B cell (primary cell): Measurements from ENCODE around the gene FAM83B. TPM values are rescaled to one million over a fixed set of nuclear protein-coding genes. Genes with fewer than 3 reads are reported as not detected.

ENCODE experiments used
- ATAC-seq: fragments of 200-7000 bp; cut with Tn5 transposase; one replicate; pipeline ENCODE4 v1.10.0; 2021; ENCODE audit warnings: low read depth, mild to moderate bottlenecking, moderate number of reproducible peaks, moderate library complexity
- CTCF ChIA-PET: fragments of 350-600 bp; sonication (Branson Sonifier 250); formaldehyde crosslinking; loops from one replicate; lab custom pipeline; 2021; ENCODE audit warnings: antibody characterized with exemption, inconsistent platforms; lab: Charles Lee
- POLR2A ChIA-PET: fragments of 350-600 bp; sonication (Branson Sonifier 250); formaldehyde crosslinking; loops from one replicate; lab custom pipeline; 2021; ENCODE audit warnings: antibody characterized with exemption; lab: Charles Lee
- DNase-seq: peaks from one replicate; pipeline ENCODE4 v3.0.0; 2013
- H2AFZ ChIP-seq: 2 replicates; pipeline ENCODE4 v1.6.1; 2012; ENCODE audit warnings: mild to moderate bottlenecking, low read depth, low read length; ENCODE audit not compliant: insufficient read depth, poor library complexity, severe bottlenecking
- H3K27ac ChIP-seq, 2 donors: 1 replicate in 1 of 2; 2 replicates in 1 of 2; pipeline ENCODE4 v1.5.1; 2012 to 2013; ENCODE audit warnings: low read length in 2 of 2, mild to moderate bottlenecking in 2 of 2, moderate library complexity in 1 of 2
- H3K27me3 ChIP-seq, 4 experiments: fragments of 200-600 bp in 1 of 4; sonication (generic) in 1 of 4; replicated peaks in 1 of 4; 1 replicate in 2 of 4; 2 replicates in 2 of 4; pipeline versions ENCODE4 v1.6.1 to v1.7.0; 2013 to 2016; ENCODE audit warnings: low read length in 3 of 4, mild to moderate bottlenecking in 2 of 4, mixed read lengths in 1 of 4, moderate library complexity in 1 of 4; ENCODE audit not compliant: insufficient read depth in 4 of 4, control insufficient read depth in 3 of 4; ENCODE audit errors: control extremely low read depth in 1 of 4
- H3K36me3 ChIP-seq, 2 experiments: replicated peaks in 1 of 2; 1 replicate in 1 of 2; 2 replicates in 1 of 2; pipeline versions ENCODE4 v1.6.1 to v1.7.1; 2013; ENCODE audit warnings: low read length in 1 of 2; ENCODE audit not compliant: insufficient read depth in 2 of 2, control insufficient read depth in 1 of 2; ENCODE audit errors: control extremely low read depth in 1 of 2, extremely low read depth in 1 of 2
- H3K4me1 ChIP-seq, 2 donors: fragments of 200-600 bp in 1 of 2; sonication (generic) in 1 of 2; 1 replicate in 1 of 2; 2 replicates in 1 of 2; pipeline versions ENCODE4 v1.5.1 to v1.6.1; 2013 to 2017; ENCODE audit warnings: low read length in 2 of 2; ENCODE audit not compliant: control insufficient read depth in 2 of 2, insufficient read depth in 2 of 2
- H3K4me2 ChIP-seq: replicated peaks from 2 replicates; pipeline ENCODE3; 2012; ENCODE audit warnings: mild to moderate bottlenecking, low read depth, low read length; ENCODE audit not compliant: poor library complexity, severe bottlenecking
- H3K4me3 ChIP-seq, 5 experiments: fragments of 200-600 bp in 1 of 5; sonication (generic) in 1 of 5; 1 replicate in 3 of 5; 2 replicates in 2 of 5; pipeline versions ENCODE4 v1.5.1 to v1.7.0; 2011 to 2016; ENCODE audit warnings: low read length in 4 of 5, mild to moderate bottlenecking in 4 of 5, low read depth in 2 of 5, control low read depth in 1 of 5, moderate library complexity in 1 of 5; ENCODE audit not compliant: insufficient read depth in 1 of 5; ENCODE audit errors: control extremely low read depth in 1 of 5, extremely low read depth in 1 of 5
- H3K79me2 ChIP-seq: fragments of 200-600 bp; sonication (generic); one replicate; pipeline ENCODE4 v1.6.0; 2016; ENCODE audit warnings: low read length; ENCODE audit not compliant: control insufficient read depth, insufficient read depth
- H3K9ac ChIP-seq: fragments of 200-600 bp; sonication (generic); 2 replicates; pipeline ENCODE4 v1.6.1; 2017; ENCODE audit warnings: mild to moderate bottlenecking, low read length, moderate library complexity
- H3K9me3 ChIP-seq, 3 donors: one replicate each; pipeline versions ENCODE4 v1.6.1 to v1.7.1; 2013; ENCODE audit warnings: low read length in 2 of 3; ENCODE audit not compliant: control insufficient read depth in 2 of 3, insufficient read depth in 1 of 3; ENCODE audit errors: control extremely low read depth in 1 of 3
- H4K20me1 ChIP-seq: 2 replicates; pipeline ENCODE4 v1.6.0; 2012; ENCODE audit warnings: mild to moderate bottlenecking, low read length; ENCODE audit not compliant: insufficient read depth, control insufficient read depth, poor library complexity, severe bottlenecking
- H3K27ac Mint-ChIP-seq: one replicate; pipeline ENCODE4 v1.8.0; 2021; ENCODE audit warnings: mixed read lengths
- H3K27me3 Mint-ChIP-seq: one replicate; pipeline ENCODE4 v1.8.0; 2021; ENCODE audit warnings: mixed read lengths
- H3K4me1 Mint-ChIP-seq: one replicate; pipeline ENCODE4 v1.8.0; 2021; ENCODE audit warnings: mixed read lengths
- H3K4me3 Mint-ChIP-seq: one replicate; pipeline ENCODE4 v1.8.0; 2021; ENCODE audit warnings: mixed read lengths
- H3K9me3 Mint-ChIP-seq: one replicate; pipeline ENCODE4 v1.8.0; 2022; ENCODE audit warnings: mixed read lengths; ENCODE audit not compliant: insufficient read depth
- EZH2 ChIP-seq: IDR thresholded peaks from 2 replicates; pipeline ENCODE4 v1.6.1; 2012; ENCODE audit warnings: borderline replicate concordance, low read depth, mild to moderate bottlenecking, moderate library complexity, low read length; ENCODE audit not compliant: insufficient read depth, poor library complexity, severe bottlenecking
- WGBS: methylation state at CpG from one replicate; pipeline ENCODE4 v1.1.5; 2013; ENCODE audit warnings: missing lambda C conversion rate; ENCODE audit not compliant: insufficient coverage; 5-methylcytosine and 5-hydroxymethylcytosine counted together
- intact Hi-C: fragments of 100-400 bp; cut with micrococcal nuclease; formaldehyde crosslinking; loops from one replicate; pipeline ENCODE4 v1.10.0; 2022
- polyA plus RNA-seq: library from polyadenylated mRNA; depleted of rRNA; stranded (reverse); fragments of >200 nt; gene quantifications from 2 replicates; pipeline ENCODE4 v1.2.3, GENCODE V29; 2012
- total RNA-seq, 2 donors: library from RNA; stranded (reverse); fragments of 120-200 nt in 1 of 2; gene quantifications; 1 replicate in 1 of 2; 2 replicates in 1 of 2; pipeline versions ENCODE4 v1.2.3 to v1.2.4, GENCODE V29; 2013 to 2022
- TF ChIP-seq, protein P1 (sequence below): fragments of 200-600 bp; IDR thresholded peaks from one replicate; pipeline ENCODE4 v1.8.0; 2022; ENCODE audit warnings: antibody characterized with exemption, mild to moderate bottlenecking

FAM83B gene
- total and polyA plus RNA-seq, 2 donors (not counting 1 experiment from before 2014, with no cell fraction given) = not detected

- ChIA-PET CTCF (no interaction called here), POLR2A (no interaction called here)
- H3K4me1 ChIP-seq = no peaks in the 10 kb centered on the region
- no peak for ATAC-seq
- H3K79me2 ChIP-seq = no peaks in the 10 kb centered on the region
- no CpG with 5 or more reads among the region's 3 CpGs for whole genome bisulfite sequencing
- no peak overlapping the region for H2AFZ ChIP-seq
- no peak for DNase-seq
- H3K27me3 ChIP-seq = no peaks in the 10 kb centered on the region
- H3K27ac ChIP-seq = no peak overlapping the region
- H3K9ac ChIP-seq = no peak overlapping the region
- intact Hi-C loops = no loop called here
- Mint-ChIP-seq H3K4me1 (no peaks in the 10 kb centered on the region), H3K9me3 (peaks cover 7% of the 10 kb centered on the region), H3K27ac (no peak overlapping the region), H3K27me3 (no peaks in the 10 kb centered on the region), H3K4me3 (no peak overlapping the region)
- H3K9me3 ChIP-seq = no peaks in the 10 kb centered on the region
- no peak overlapping the region for H3K4me3 ChIP-seq
- no peak for TF ChIP-seq EZH2
- TF ChIP-seq, protein P1, sequence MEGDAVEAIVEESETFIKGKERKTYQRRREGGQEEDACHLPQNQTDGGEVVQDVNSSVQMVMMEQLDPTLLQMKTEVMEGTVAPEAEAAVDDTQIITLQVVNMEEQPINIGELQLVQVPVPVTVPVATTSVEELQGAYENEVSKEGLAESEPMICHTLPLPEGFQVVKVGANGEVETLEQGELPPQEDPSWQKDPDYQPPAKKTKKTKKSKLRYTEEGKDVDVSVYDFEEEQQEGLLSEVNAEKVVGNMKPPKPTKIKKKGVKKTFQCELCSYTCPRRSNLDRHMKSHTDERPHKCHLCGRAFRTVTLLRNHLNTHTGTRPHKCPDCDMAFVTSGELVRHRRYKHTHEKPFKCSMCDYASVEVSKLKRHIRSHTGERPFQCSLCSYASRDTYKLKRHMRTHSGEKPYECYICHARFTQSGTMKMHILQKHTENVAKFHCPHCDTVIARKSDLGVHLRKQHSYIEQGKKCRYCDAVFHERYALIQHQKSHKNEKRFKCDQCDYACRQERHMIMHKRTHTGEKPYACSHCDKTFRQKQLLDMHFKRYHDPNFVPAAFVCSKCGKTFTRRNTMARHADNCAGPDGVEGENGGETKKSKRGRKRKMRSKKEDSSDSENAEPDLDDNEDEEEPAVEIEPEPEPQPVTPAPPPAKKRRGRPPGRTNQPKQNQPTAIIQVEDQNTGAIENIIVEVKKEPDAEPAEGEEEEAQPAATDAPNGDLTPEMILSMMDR = no peak
- no peaks in the 10 kb centered on the region for H4K20me1 ChIP-seq
- no peak overlapping the region for H3K4me2 ChIP-seq
- no peaks in the 10 kb centered on the region for H3K36me3 ChIP-seq
Observed at GRCh38 chr6:54813892-54814291, 32.7 kb upstream of the FAM83B start.

DNA sequence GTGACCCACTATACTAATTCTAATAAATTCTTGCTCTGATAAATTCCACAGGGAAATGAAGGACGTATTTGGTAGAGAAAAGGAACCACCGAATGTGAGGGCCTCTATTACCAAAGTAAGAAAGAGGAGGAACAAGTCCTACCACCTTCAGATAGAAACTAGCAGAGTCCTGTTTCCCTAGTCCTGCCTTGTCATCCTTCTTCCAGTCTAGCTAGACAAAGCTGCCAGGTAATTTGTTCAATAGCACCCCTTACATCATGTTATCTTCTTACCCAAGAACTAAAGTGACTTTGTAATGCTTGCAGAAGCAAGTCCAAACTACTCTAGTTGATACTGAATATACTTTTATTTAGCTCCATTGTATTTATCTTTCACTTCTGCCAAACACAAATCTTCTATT is 29.3 kb upstream of the FAM83B start:
- intact Hi-C loops = no loop called here
- no CpG with 5 or more reads among the region's 2 CpGs for WGBS
- Histone ChIP-seq H3K4me3 (no peak overlapping the region), H3K4me1 (no peaks in the 10 kb centered on the region), H2AFZ (no peak overlapping the region), H3K4me2 (no peak overlapping the region), H4K20me1 (no peaks in the 10 kb centered on the region), H3K27ac (no peak overlapping the region), H3K9me3 (no peaks in the 10 kb centered on the region), H3K36me3 (no peaks in the 10 kb centered on the region), H3K27me3 (no peaks in the 10 kb centered on the region), H3K9ac (no peak overlapping the region), H3K79me2 (no peaks in the 10 kb centered on the region)
- POLR2A ChIA-PET = no interaction called here
- Mint-ChIP-seq H3K27me3 (no peaks in the 10 kb centered on the region), H3K4me1 (no peaks in the 10 kb centered on the region), H3K9me3 (peaks cover 11% of the 10 kb centered on the region), H3K27ac (no peak overlapping the region), H3K4me3 (no peak overlapping the region)
- ATAC-seq = no peak
- DNase-seq = no peak
- TF ChIP-seq EZH2 = no peak
- TF ChIP-seq, protein P1 = no peak
- CTCF ChIA-PET = no interaction called here
